SU-DHL-6 (cell line): ENCODE data around the gene ARAF.

Experiments
- H2AFZ ChIP-seq: fragments of 200-600 bp; sonication (generic); 2 replicates; pipeline ENCODE4 v1.6.1; 2014; ENCODE audit warnings: low read depth, mild to moderate bottlenecking, moderate library complexity, mixed read lengths, antibody characterized with exemption, low read length; ENCODE audit not compliant: severe bottlenecking
- H3F3A ChIP-seq: fragments of 200-600 bp; shearing (Covaris generic); 2 replicates; pipeline ENCODE4 v1.6.0; 2016; ENCODE audit warnings: antibody characterized with exemption, mild to moderate bottlenecking; ENCODE audit not compliant: insufficient read depth
- H3K27ac ChIP-seq: fragments of 200-600 bp; sonication (generic); 2 replicates; pipeline ENCODE4 v1.5.1; 2016; ENCODE audit warnings: low read depth, mild to moderate bottlenecking, low read length, moderate library complexity, mixed read lengths
- H3K27me3 ChIP-seq: fragments of 200-600 bp; sonication (generic), shearing (Covaris generic); 2 replicates; pipeline ENCODE4 v1.6.0; 2014; ENCODE audit warnings: mild to moderate bottlenecking, low read length
- H3K36me3 ChIP-seq: fragments of 200-600 bp; sonication (generic); 2 replicates; pipeline ENCODE4 v1.6.1; 2014; ENCODE audit warnings: mild to moderate bottlenecking, low read length, mixed read lengths
- H3K4me2 ChIP-seq: fragments of 300-600, 200-600 bp; shearing (Covaris generic), sonication (generic); 2 replicates; pipeline ENCODE4 v1.6.0; 2014; ENCODE audit warnings: low read length, low read depth, mild to moderate bottlenecking; ENCODE audit not compliant: poor library complexity, severe bottlenecking
- H3K4me3 ChIP-seq: fragments of 200-600 bp; sonication (generic); 2 replicates; pipeline ENCODE4 v1.5.1; 2014; ENCODE audit warnings: antibody characterized with exemption, low read length, mild to moderate bottlenecking, mixed read lengths; ENCODE audit not compliant: insufficient read depth, poor library complexity, severe bottlenecking
- H3K79me2 ChIP-seq: fragments of 200-600 bp; sonication (generic); 2 replicates; pipeline ENCODE4 v1.6.1; 2014; ENCODE audit warnings: mild to moderate bottlenecking, low read length, moderate library complexity; ENCODE audit not compliant: insufficient read depth
- H3K9ac ChIP-seq: fragments of 200-600 bp; sonication (generic); 2 replicates; pipeline ENCODE4 v1.7.0; 2014; ENCODE audit warnings: mild to moderate bottlenecking, low read length
- H3K9me2 ChIP-seq: fragments of 200-600 bp; sonication (generic); replicated peaks from 2 replicates; pipeline ENCODE4 v1.6.1; 2014; ENCODE audit warnings: low read length; ENCODE audit not compliant: insufficient read depth
- H3K9me3 ChIP-seq: fragments of 200-600 bp; sonication (generic); 2 replicates; pipeline ENCODE4 v1.6.1; 2014; ENCODE audit warnings: low read length, mixed read lengths; ENCODE audit not compliant: insufficient read depth
- H4K20me1 ChIP-seq: fragments of 200-600 bp; sonication (generic); 2 replicates; pipeline ENCODE4 v1.6.1; 2014; ENCODE audit warnings: low read depth, mild to moderate bottlenecking, antibody characterized with exemption, low read length, moderate library complexity, mixed read lengths
- CTCF ChIP-seq: fragments of 200-600 bp; sonication (generic); IDR thresholded peaks from one replicate; pipeline ENCODE4 v1.5.1; 2017; ENCODE audit warnings: antibody characterized with exemption, mild to moderate bottlenecking, low read length, moderate library complexity; ENCODE audit not compliant: insufficient read depth, poor library complexity, severe bottlenecking
- EZH2phosphoT487 ChIP-seq: fragments of 200-600 bp; sonication (generic), shearing (Covaris generic); conservative IDR thresholded peaks from 2 replicates; pipeline ENCODE4 v1.6.1; 2018; ENCODE audit warnings: mild to moderate bottlenecking, antibody characterized with exemption, low read length, moderate library complexity, mixed read lengths

Gene ARAF

DNA sequence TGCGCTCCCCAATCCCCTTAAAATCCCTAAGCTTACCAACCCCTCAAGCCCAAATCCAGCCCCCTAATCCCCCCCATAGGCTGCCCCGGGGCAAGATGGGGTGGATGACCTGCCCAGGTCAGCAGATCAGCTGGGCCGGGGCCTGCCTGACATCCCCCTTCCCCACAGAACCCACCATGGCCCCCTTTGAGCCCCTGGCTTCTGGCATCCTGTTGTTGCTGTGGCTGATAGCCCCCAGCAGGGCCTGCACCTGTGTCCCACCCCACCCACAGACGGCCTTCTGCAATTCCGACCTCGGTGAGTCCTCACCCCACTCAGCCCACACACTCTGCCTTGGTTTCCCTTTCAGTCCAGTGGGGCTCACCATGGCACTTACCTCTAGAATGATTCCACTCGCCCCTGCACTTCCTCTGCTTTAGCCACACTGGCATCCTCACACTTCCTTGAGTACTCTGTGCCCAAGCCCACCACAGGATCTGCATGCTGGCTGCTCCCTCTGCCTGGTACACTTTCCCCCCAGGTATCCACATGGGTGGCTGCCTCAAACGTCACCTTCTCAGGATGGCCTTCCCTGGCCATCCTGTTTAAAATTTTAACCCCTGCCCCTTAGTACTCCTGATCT, 22.3 kb downstream of the ARAF start:
- Histone ChIP-seq H3K79me2 (no peaks in the 10 kb centered on the region), H3K4me2 (no peak overlapping the region), H3K4me3 (no peak overlapping the region), H3K9me2 (no peaks in the 10 kb centered on the region), H3K27ac (no peak overlapping the region), H3K27me3 (no peaks in the 10 kb centered on the region), H4K20me1 (no peaks in the 10 kb centered on the region), H3K36me3 (no peaks in the 10 kb centered on the region), H3F3A (no peaks in the 10 kb centered on the region), H3K9me3 (no peaks in the 10 kb centered on the region), H2AFZ (no peak overlapping the region), H3K9ac (no peak overlapping the region)
- TF ChIP-seq CTCF (no peak), EZH2phosphoT487 (no peak)

GRCh38 chrX:47584714-47585113, 23.7 kb downstream of the ARAF start:
- Histone ChIP-seq H3K27me3 (no peaks in the 10 kb centered on the region), H3K9ac (no peak overlapping the region), H3K9me3 (no peaks in the 10 kb centered on the region), H3K79me2 (no peaks in the 10 kb centered on the region), H3K27ac (no peak overlapping the region), H2AFZ (no peak overlapping the region), H3K36me3 (no peaks in the 10 kb centered on the region), H3K4me3 (no peak overlapping the region), H4K20me1 (no peaks in the 10 kb centered on the region), H3F3A (no peaks in the 10 kb centered on the region), H3K4me2 (no peak overlapping the region), H3K9me2 (no peaks in the 10 kb centered on the region)
- TF ChIP-seq EZH2phosphoT487 (no peak), CTCF (no peak)

GRCh38 chrX:47585273-47585672, 24.3 kb downstream of the ARAF start:
- Histone ChIP-seq H3K36me3 (no peaks in the 10 kb centered on the region), H3K4me3 (no peak overlapping the region), H3K4me2 (no peak overlapping the region), H3K9me3 (no peaks in the 10 kb centered on the region), H3K27me3 (no peaks in the 10 kb centered on the region), H3K27ac (no peak overlapping the region), H4K20me1 (no peaks in the 10 kb centered on the region), H3K9me2 (no peaks in the 10 kb centered on the region), H3K9ac (no peak overlapping the region), H3F3A (no peaks in the 10 kb centered on the region), H3K79me2 (no peaks in the 10 kb centered on the region), H2AFZ (no peak overlapping the region)
- TF ChIP-seq CTCF (no peak), EZH2phosphoT487 (no peak)
